Measurements from ENCODE around the gene CDK14.

The CDK14 gene

GRCh38 chr7:90599038-90599437 lies 2.9 kb downstream of the CDK14 start:
- no peaks in the 10 kb centered on the region for H3K9me3 ChIP-seq
- no peaks in the 10 kb centered on the region for H3K36me3 ChIP-seq
- DNase-seq = no peak
- H3K27me3 ChIP-seq = peaks cover 31% of the 10 kb centered on the region
- H3K4me1 ChIP-seq = no peaks in the 10 kb centered on the region
- TF ChIP-seq CTCF (IDR thresholded peaks at IDR 0.05; ENCODE audit: low read depth, low read length) = no peak
- H3K4me3 ChIP-seq (ENCODE audit: low read depth, low read length) = no peak overlapping the region

- TF ChIP-seq CTCF (IDR thresholded peaks at IDR 0.05; ENCODE audit: low read depth, low read length) = no peak
Measured at GRCh38 chr7:90599892-90600555, 3.9 kb downstream of the CDK14 start.

GRCh38 chr7:90602303-90602702 lies 6.2 kb downstream of the CDK14 start:
- no peak for TF ChIP-seq CTCF (IDR thresholded peaks at IDR 0.05; ENCODE audit: low read depth, low read length)
- Histone ChIP-seq H3K9me3 (no peaks in the 10 kb centered on the region), H3K4me3 (ENCODE audit: low read depth, low read length) (no peak overlapping the region), H3K27me3 (peaks cover 6% of the 10 kb centered on the region), H3K36me3 (no peaks in the 10 kb centered on the region), H3K4me1 (no peaks in the 10 kb centered on the region)
- DNase-seq = no peak

More at GRCh38 chr7:90599892-90600555, 3.9 kb downstream of the CDK14 start:
- H3K9me3 ChIP-seq = no peaks in the 10 kb centered on the region
- no peak overlapping the region for H3K4me3 ChIP-seq (ENCODE audit: low read depth, low read length)
- no peak for DNase-seq
- H3K4me1 ChIP-seq = no peaks in the 10 kb centered on the region
- peaks cover 27% of the 10 kb centered on the region for H3K27me3 ChIP-seq
- H3K36me3 ChIP-seq = no peaks in the 10 kb centered on the region

- Histone ChIP-seq H3K36me3 (no peaks in the 10 kb centered on the region), H3K4me3 (ENCODE audit: low read depth, low read length) (no peak overlapping the region), H3K27me3 (no peaks in the 10 kb centered on the region), H3K9me3 (no peaks in the 10 kb centered on the region), H3K4me1 (no peaks in the 10 kb centered on the region)
- TF ChIP-seq CTCF (IDR thresholded peaks at IDR 0.05; ENCODE audit: low read depth, low read length) = no peak
- no peak for DNase-seq
Measured at GRCh38 chr7:90603346-90603745, 7.2 kb downstream of the CDK14 start.

GRCh38 chr7:90604383-90604782 lies 8.3 kb downstream of the CDK14 start:
- no peak for TF ChIP-seq CTCF (IDR thresholded peaks at IDR 0.05; ENCODE audit: low read depth, low read length)
- DNase-seq = no peak
- no peaks in the 10 kb centered on the region for H3K4me1 ChIP-seq
- no peaks in the 10 kb centered on the region for H3K9me3 ChIP-seq
- H3K36me3 ChIP-seq = no peaks in the 10 kb centered on the region
- no peaks in the 10 kb centered on the region for H3K27me3 ChIP-seq
- H3K4me3 ChIP-seq (ENCODE audit: low read depth, low read length) = no peak overlapping the region

- Histone ChIP-seq H3K9me3 (no peaks in the 10 kb centered on the region), H3K36me3 (no peaks in the 10 kb centered on the region), H3K4me1 (no peaks in the 10 kb centered on the region), H3K27me3 (no peaks in the 10 kb centered on the region), H3K4me3 (ENCODE audit: low read depth, low read length) (no peak overlapping the region)
- TF ChIP-seq CTCF (IDR thresholded peaks at IDR 0.05; ENCODE audit: low read depth, low read length) = no peak
- peak; percentile 9 for DNase-seq
Measured at GRCh38 chr7:90605055-90605454, 8.9 kb downstream of the CDK14 start.

Measured in BE2C (cell line).